ENCODE results near the gene ABCB8. TPM values are rescaled to one million over a fixed set of nuclear protein-coding genes. Genes with fewer than 3 reads are reported as not detected.
A peak's percentile ranks its signal among the peaks of the same experiment; 100 is the strongest.

Gene ABCB8
- total and polyA plus RNA-seq, 9 of the 15 experiments (the other 6 are each of a cell fraction or from before 2014, with no cell fraction given): 7.6 to 106 (median 36.3) TPM

GRCh38 chr7:151076863-151077704 lies 48.8 kb downstream of the ABCB8 start (continued):
- TF ChIP-seq PCBP2 (IDR thresholded peaks at IDR 0.05; ENCODE audit: low read depth, low read length, poor library complexity, severe bottlenecking) (no peak), KAT2B (IDR thresholded peaks at IDR 0.05; ENCODE audit: low read depth, low read length) (no peak)

GRCh38 chr7:151077705-151078232 lies 49.5 kb downstream of the ABCB8 start:
- no peaks in the 10 kb centered on the region for H3K9me1 ChIP-seq (ENCODE audit: control insufficient read depth, insufficient read depth, low read length)
- ChIA-PET POLR2A (interaction anchor here (0.6 to 2.8 kb wide), 10 partner anchors 10 to 109 kb away, joined by 3 to 18 read pairs (median 4); partner anchors contain the start of gene ASIC3), CTCF (ENCODE audit: low intra/inter-chr PET ratio) (no interaction called here)
- no peak overlapping the region for H3K4me3 ChIP-seq
- H3K9ac ChIP-seq (ENCODE audit: insufficient read depth in 1 of 2, low read depth in 2 of 2, low read length in 2 of 2): peak overlapping the region in 1 of 2 experiments; percentile 84; a peak in 2 of 4 replicates
- no peak overlapping the region for H3K4me2 ChIP-seq (ENCODE audit: insufficient read depth, low read length)
- in situ Hi-C loops (cut with MboI) (no loop called here), intact Hi-C loops (cut with micrococcal nuclease) (no loop called here)
- ATAC-seq: no peak
- peaks cover 32 to 84% of the 10 kb centered on the region in 2 experiments for H3K4me1 ChIP-seq (replicated peaks in 1 of 2; ENCODE audit: control insufficient read depth in 2 of 2, insufficient read depth in 2 of 2, low read length in 2 of 2)
- DNase-seq (ENCODE audit: extremely low read depth in 1 of 4, low spot score in 3 of 4): no peak
- WGBS (ENCODE audit: insufficient coverage, low coverage, missing lambda C conversion rate): 74% methylated on average over 10 of the region's 10 CpGs
- no peaks in the 10 kb centered on the region for H3K9me3 ChIP-seq (replicated peaks; ENCODE audit: control insufficient read depth, insufficient read depth, low read depth, low read length)
- H3K79me2 ChIP-seq (ENCODE audit: control insufficient read depth, insufficient read depth, low read length): peaks cover 42% of the 10 kb centered on the region
- H3K27me3 ChIP-seq (ENCODE audit: control insufficient read depth in 2 of 2, insufficient read depth in 2 of 2, low read length in 2 of 2): no peaks in the 10 kb centered on the region
- H3K27ac ChIP-seq (ENCODE audit: extremely low read depth, low read depth, low read length): peak overlapping the region; percentile 1; the same call in 1 of the 3 replicates
- H4K20me1 ChIP-seq (replicated peaks; ENCODE audit: control insufficient read depth, insufficient read depth, low read length): peaks cover 5% of the 10 kb centered on the region
- no peak overlapping the region for H2AFZ ChIP-seq (ENCODE audit: low read depth, low read length)
- peak; percentile 84 for FAIRE-seq
- peaks cover 76% of the 10 kb centered on the region for H3K36me3 ChIP-seq (ENCODE audit: control insufficient read depth, insufficient read depth, low read length)
- no TSS peak for BruUV-seq (replicated peaks)
- TF ChIP-seq HEY1 (CRISPR knock-in tag; IDR thresholded peaks at IDR 0.05; ENCODE audit: borderline replicate concordance) (no peak), NFYB (IDR thresholded peaks at IDR 0.05; ENCODE audit: extremely low read depth, insufficient read length) (no peak), SP2 (IDR thresholded peaks at IDR 0.05; ENCODE audit: extremely low read depth, low read depth, low read length, poor library complexity, severe bottlenecking) (no peak), IRF9 (tag; IDR thresholded peaks at IDR 0.05) (no peak), ERF (CRISPR knock-in tag; IDR thresholded peaks at IDR 0.05) (no peak), MXI1 (IDR thresholded peaks at IDR 0.05; ENCODE audit: low read depth, low read length) (no peak), CREBBP (IDR thresholded peaks at IDR 0.05; ENCODE audit: low read depth, low read length) (no peak), STAG1 (CRISPR knock-in tag; IDR thresholded peaks at IDR 0.05; ENCODE audit: borderline replicate concordance) (no peak), ELK1 (CRISPR knock-in tag; IDR thresholded peaks at IDR 0.05) (no peak), HDAC2 (IDR thresholded peaks at IDR 0.05) (no peak), ZNF239 (CRISPR knock-in tag; IDR thresholded peaks at IDR 0.05) (no peak), ZNF224 (CRISPR knock-in tag; IDR thresholded peaks at IDR 0.05) (no peak), RUNX1 (IDR thresholded peaks at IDR 0.05; ENCODE audit: low read depth) (no peak), PHTF2 (CRISPR knock-in tag; IDR thresholded peaks at IDR 0.05) (no peak), XRCC3 (IDR thresholded peaks at IDR 0.05) (no peak), YBX1 (IDR thresholded peaks at IDR 0.05) (no peak), HSF4 (CRISPR knock-in tag; IDR thresholded peaks at IDR 0.05; ENCODE audit: borderline replicate concordance) (no peak), ESRRB (CRISPR knock-in tag; IDR thresholded peaks at IDR 0.05; ENCODE audit: borderline replicate concordance) (no peak)

All from K562 (cell line).